Uterus (tissue), 4 donors: ENCODE results near the gene ARAP1. TPM values are rescaled to one million over a fixed set of nuclear protein-coding genes. Genes with fewer than 3 reads are reported as not detected.

Experiments
- DNase-seq, 2 donors: peaks; one replicate each; pipeline ENCODE4 v3.0.0-alpha.2; 2019 to 2020
- H3K27ac ChIP-seq, 2 donors: fragments of 200-600 bp; sonication (generic); 1 replicate in 1 of 2; 2 replicates in 1 of 2; pipeline ENCODE4 v1.5.1; 2016 to 2018
- H3K27me3 ChIP-seq, 2 donors: fragments of 200-600 bp; sonication (generic); one replicate each; pipeline ENCODE4 v1.5.1; 2018 to 2019; ENCODE audit warnings: control low read depth in 1 of 2
- H3K36me3 ChIP-seq, 2 donors: fragments of 200-600 bp; sonication (generic); one replicate each; pipeline ENCODE4 v1.5.1; 2019; ENCODE audit warnings: control low read depth in 1 of 2
- H3K4me1 ChIP-seq, 2 donors: fragments of 200-600 bp; sonication (generic); one replicate each; pipeline ENCODE4 v1.5.1; 2018 to 2019; ENCODE audit warnings: control low read depth in 1 of 2
- H3K4me3 ChIP-seq, 2 donors: fragments of 200-600 bp; sonication (generic); 1 replicate in 1 of 2; 2 replicates in 1 of 2; pipeline ENCODE4 v1.5.1; 2018 to 2019; ENCODE audit warnings: mild to moderate bottlenecking in 1 of 2
- H3K9me3 ChIP-seq, 2 donors: fragments of 200-600 bp; sonication (generic); one replicate each; pipeline ENCODE4 v1.5.1; 2019; ENCODE audit warnings: control low read depth in 1 of 2
- CTCF ChIP-seq, 4 experiments: fragments of 200-600 bp in 2 of 4; fragments of 450-650 bp in 2 of 4; sonication (generic) in 2 of 4; IDR thresholded peaks; one replicate each; pipeline ENCODE4 v1.5.1; 2016 to 2019; ENCODE audit warnings: antibody characterized with exemption in 4 of 4, mild to moderate bottlenecking in 2 of 4, moderate library complexity in 1 of 4
- POLR2A ChIP-seq, 2 donors: fragments of 450-650 bp; IDR thresholded peaks; one replicate each; pipeline ENCODE4 v1.6.1; 2016; ENCODE audit warnings: antibody characterized with exemption in 2 of 2, mild to moderate bottlenecking in 1 of 2, moderate library complexity in 1 of 2
- intact Hi-C: fragments of 100-400 bp; cut with DNase I; formaldehyde crosslinking; loops from one replicate; pipeline ENCODE4 v1.15.1; 2023; ENCODE audit warnings: low total_unique reads
- total RNA-seq, 4 donors: library from RNA; depleted of rRNA in 3 of 4; stranded (reverse); fragments of >200 nt in 3 of 4; gene quantifications; one replicate each; pipeline versions ENCODE4 v1.1.0 to v1.2.4, GENCODE V29; 2014 to 2023
- donor health status: DM: yes; HTN: yes; CAD: no.

Gene ARAP1
- total RNA-seq, 4 donors from 2014 or later, result 21.3 to 222 (median 70.4) TPM

GRCh38 chr11:72658989-72659640 lies 93.1 kb downstream of the ARAP1 start:
- no peaks in the 10 kb centered on the region for H3K27me3 ChIP-seq
- H3K27ac ChIP-seq, result no peak overlapping the region
- intact Hi-C loops, result no loop called here
- H3K9me3 ChIP-seq, result no peaks in the 10 kb centered on the region
- TF ChIP-seq POLR2A (IDR thresholded peaks at IDR 0.05) (no peak), CTCF (IDR thresholded peaks at IDR 0.05) (no peak)
- no peak overlapping the region for H3K4me3 ChIP-seq
- no peaks in the 10 kb centered on the region for H3K36me3 ChIP-seq
- no peak for DNase-seq
- H3K4me1 ChIP-seq, result no peaks in the 10 kb centered on the region

GRCh38 chr11:72657411-72658100 lies 94.7 kb downstream of the ARAP1 start:
- H3K4me3 ChIP-seq, result no peak overlapping the region
- no peaks in the 10 kb centered on the region for H3K4me1 ChIP-seq
- no peak for DNase-seq
- no peak for TF ChIP-seq CTCF (IDR thresholded peaks at IDR 0.05)
- no peak for TF ChIP-seq POLR2A (IDR thresholded peaks at IDR 0.05)
- H3K9me3 ChIP-seq, result no peaks in the 10 kb centered on the region
- H3K36me3 ChIP-seq, result no peaks in the 10 kb centered on the region
- intact Hi-C loops, result no loop called here
- no peak overlapping the region for H3K27ac ChIP-seq
- no peaks in the 10 kb centered on the region for H3K27me3 ChIP-seq

- Histone ChIP-seq H3K4me1 (no peaks in the 10 kb centered on the region), H3K36me3 (no peaks in the 10 kb centered on the region), H3K27me3 (no peaks in the 10 kb centered on the region), H3K9me3 (no peaks in the 10 kb centered on the region), H3K4me3 (no peak overlapping the region), H3K27ac (no peak overlapping the region)
- intact Hi-C loops, result no loop called here
- TF ChIP-seq CTCF (IDR thresholded peaks at IDR 0.05) (no peak), POLR2A (IDR thresholded peaks at IDR 0.05) (no peak)
- DNase-seq, result no peak
Measured at GRCh38 chr11:72655896-72656464, 96.2 kb downstream of the ARAP1 start.

- no peaks in the 10 kb centered on the region for H3K9me3 ChIP-seq
- no peak for DNase-seq
- H3K27me3 ChIP-seq, result no peaks in the 10 kb centered on the region
- TF ChIP-seq CTCF (IDR thresholded peaks at IDR 0.05), result no peak
- H3K4me1 ChIP-seq, result no peaks in the 10 kb centered on the region
- no peaks in the 10 kb centered on the region for H3K36me3 ChIP-seq
- no peak overlapping the region for H3K27ac ChIP-seq
- H3K4me3 ChIP-seq, result no peak overlapping the region
- intact Hi-C loops, result no loop called here
Measured at GRCh38 chr11:72655014-72655413, 97.2 kb downstream of the ARAP1 start.

- H3K4me3 ChIP-seq, result no peak overlapping the region
- no peak for DNase-seq
- no peaks in the 10 kb centered on the region for H3K27me3 ChIP-seq
- H3K4me1 ChIP-seq, result no peaks in the 10 kb centered on the region
- H3K36me3 ChIP-seq, result no peaks in the 10 kb centered on the region
- H3K9me3 ChIP-seq, result no peaks in the 10 kb centered on the region
- H3K27ac ChIP-seq, result no peak overlapping the region
- TF ChIP-seq POLR2A (IDR thresholded peaks at IDR 0.05), result no peak
- no peak for TF ChIP-seq CTCF (IDR thresholded peaks at IDR 0.05)
- intact Hi-C loops, result no loop called here
Measured at GRCh38 chr11:72653649-72654048, 98.6 kb downstream of the ARAP1 start.
